ENCODE data around the gene CTIF. TPM values are rescaled to one million over a fixed set of nuclear protein-coding genes. Genes with fewer than 3 reads are reported as not detected.

Gene CTIF
- total RNA-seq, 5 donors from 2014 or later (not counting 1 experiment from before 2014, with no cell fraction given): 3.2 to 6.7 (median 4.7) TPM

- no peaks in the 10 kb centered on the region for H3K36me3 ChIP-seq (ENCODE audit: control insufficient read depth in 2 of 2, extremely low read depth in 1 of 2, insufficient read depth in 1 of 2, low read length in 1 of 2)
- POLR2A ChIA-PET: no interaction called here
- 91% methylated on average over 6 of the region's 8 CpGs for WGBS (ENCODE audit: insufficient coverage)
- peaks cover 0 to 12% of the 10 kb centered on the region in 2 experiments for H3K27me3 ChIP-seq (replicated peaks in 1 of 2; ENCODE audit: control insufficient read depth in 2 of 2, extremely low read depth in 1 of 2, insufficient read depth in 2 of 2, low read length in 1 of 2)
- ATAC-seq (replicated peaks in 1 of 4) (no peak), DNase-seq (no peak)
- CTCF ChIA-PET: no interaction called here
- no peaks in the 10 kb centered on the region for H3K4me1 ChIP-seq (ENCODE audit: control insufficient read depth in 1 of 2, extremely low read depth in 1 of 2, insufficient read depth in 2 of 2, low read length in 2 of 2)
- no peak overlapping the region for H3K27ac Mint-ChIP-seq
- H3K4me3 Mint-ChIP-seq: no peak overlapping the region
- no peaks in the 10 kb centered on the region for H3K36me3 Mint-ChIP-seq
- no peaks in the 10 kb centered on the region for H3K9me3 Mint-ChIP-seq
- H3K4me3 ChIP-seq (ENCODE audit: control insufficient read depth in 1 of 2, extremely low read depth in 1 of 2, low read length in 1 of 2): no peak overlapping the region
- no peaks in the 10 kb centered on the region for H3K4me1 Mint-ChIP-seq
- no peak overlapping the region for H3K27ac ChIP-seq (ENCODE audit: low read length)
- no peaks in the 10 kb centered on the region for H3K9me3 ChIP-seq
- no peaks in the 10 kb centered on the region for H3K27me3 Mint-ChIP-seq
Observed at GRCh38 chr18:48752928-48753327, 214.1 kb downstream of the CTIF start.

DNA sequence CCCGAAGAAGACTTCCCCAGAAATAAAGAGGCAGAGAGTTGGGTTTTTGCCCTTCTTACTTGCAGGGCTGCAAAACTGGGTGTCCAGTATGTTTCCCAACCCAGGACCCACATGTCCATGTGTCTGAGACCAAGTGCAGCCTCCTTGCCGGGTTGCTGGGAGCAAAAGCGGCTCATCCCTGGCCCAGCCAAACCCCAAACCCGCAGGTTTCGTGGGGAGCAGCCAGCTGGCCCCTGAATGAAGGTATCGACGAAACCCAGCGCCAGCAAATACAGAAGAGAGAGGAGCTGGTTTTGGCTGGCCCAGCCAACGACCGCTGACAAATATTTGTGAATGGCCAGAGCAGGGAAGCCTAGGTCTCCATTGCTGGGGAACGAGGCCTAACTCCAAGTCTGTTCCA lies 214.9 kb downstream of the CTIF start:
- no peaks in the 10 kb centered on the region for H3K36me3 Mint-ChIP-seq
- Histone ChIP-seq H3K4me1 (ENCODE audit: control insufficient read depth in 1 of 2, extremely low read depth in 1 of 2, insufficient read depth in 2 of 2, low read length in 2 of 2) (no peaks in the 10 kb centered on the region), H3K27ac (ENCODE audit: low read length) (no peak overlapping the region), H3K27me3 (replicated peaks in 1 of 2; ENCODE audit: control insufficient read depth in 2 of 2, extremely low read depth in 1 of 2, insufficient read depth in 2 of 2, low read length in 1 of 2) (peaks cover 0 to 8% of the 10 kb centered on the region in 2 experiments), H3K4me3 (ENCODE audit: control insufficient read depth in 1 of 2, extremely low read depth in 1 of 2, low read length in 1 of 2) (no peak overlapping the region), H3K36me3 (ENCODE audit: control insufficient read depth in 2 of 2, extremely low read depth in 1 of 2, insufficient read depth in 1 of 2, low read length in 1 of 2) (no peaks in the 10 kb centered on the region), H3K9me3 (no peaks in the 10 kb centered on the region)
- H3K27ac Mint-ChIP-seq: no peak overlapping the region
- H3K4me1 Mint-ChIP-seq: no peaks in the 10 kb centered on the region
- 91% methylated on average over 10 of the region's 11 CpGs for WGBS (ENCODE audit: insufficient coverage)
- H3K9me3 Mint-ChIP-seq: no peaks in the 10 kb centered on the region
- no peak for DNase-seq
- ChIA-PET CTCF (no interaction called here), POLR2A (no interaction called here)
- no peaks in the 10 kb centered on the region for H3K27me3 Mint-ChIP-seq
- H3K4me3 Mint-ChIP-seq: no peak overlapping the region
- no peak for ATAC-seq (replicated peaks in 1 of 4)

GRCh38 chr18:48754559-48754958 lies 215.7 kb downstream of the CTIF start:
- 91% methylated on average over 4 of the region's 5 CpGs for WGBS (ENCODE audit: insufficient coverage)
- Histone ChIP-seq H3K27ac (ENCODE audit: low read length) (no peak overlapping the region), H3K4me3 (ENCODE audit: control insufficient read depth in 1 of 2, extremely low read depth in 1 of 2, low read length in 1 of 2) (no peak overlapping the region), H3K4me1 (ENCODE audit: control insufficient read depth in 1 of 2, extremely low read depth in 1 of 2, insufficient read depth in 2 of 2, low read length in 2 of 2) (no peaks in the 10 kb centered on the region), H3K36me3 (ENCODE audit: control insufficient read depth in 2 of 2, extremely low read depth in 1 of 2, insufficient read depth in 1 of 2, low read length in 1 of 2) (no peaks in the 10 kb centered on the region), H3K9me3 (no peaks in the 10 kb centered on the region), H3K27me3 (replicated peaks in 1 of 2; ENCODE audit: control insufficient read depth in 2 of 2, extremely low read depth in 1 of 2, insufficient read depth in 2 of 2, low read length in 1 of 2) (peaks cover 0 to 8% of the 10 kb centered on the region in 2 experiments)
- no peak for DNase-seq
- ChIA-PET CTCF (no interaction called here), POLR2A (no interaction called here)
- Mint-ChIP-seq H3K27ac (no peak overlapping the region), H3K27me3 (no peaks in the 10 kb centered on the region), H3K4me3 (no peak overlapping the region), H3K36me3 (no peaks in the 10 kb centered on the region), H3K4me1 (no peaks in the 10 kb centered on the region), H3K9me3 (no peaks in the 10 kb centered on the region)
- ATAC-seq (replicated peaks in 1 of 4): no peak

- Histone ChIP-seq H3K4me1 (ENCODE audit: control insufficient read depth in 1 of 2, extremely low read depth in 1 of 2, insufficient read depth in 2 of 2, low read length in 2 of 2) (no peaks in the 10 kb centered on the region), H3K4me3 (ENCODE audit: control insufficient read depth in 1 of 2, extremely low read depth in 1 of 2, low read length in 1 of 2) (no peak overlapping the region), H3K36me3 (ENCODE audit: control insufficient read depth in 2 of 2, extremely low read depth in 1 of 2, insufficient read depth in 1 of 2, low read length in 1 of 2) (no peaks in the 10 kb centered on the region), H3K9me3 (no peaks in the 10 kb centered on the region), H3K27me3 (replicated peaks in 1 of 2; ENCODE audit: control insufficient read depth in 2 of 2, extremely low read depth in 1 of 2, insufficient read depth in 2 of 2, low read length in 1 of 2) (peaks cover 0 to 7% of the 10 kb centered on the region in 2 experiments), H3K27ac (ENCODE audit: low read length) (no peak overlapping the region)
- Mint-ChIP-seq H3K27me3 (no peaks in the 10 kb centered on the region), H3K4me1 (no peaks in the 10 kb centered on the region), H3K9me3 (no peaks in the 10 kb centered on the region), H3K27ac (no peak overlapping the region), H3K36me3 (no peaks in the 10 kb centered on the region), H3K4me3 (no peak overlapping the region)
- WGBS (ENCODE audit: insufficient coverage): 88% methylated on average over 4 of the region's 6 CpGs
- DNase-seq (no peak), ATAC-seq (replicated peaks in 1 of 4) (no peak)
- ChIA-PET POLR2A (no interaction called here), CTCF (no interaction called here)
Observed at GRCh38 chr18:48754993-48755473, 216.2 kb downstream of the CTIF start.

DNA sequence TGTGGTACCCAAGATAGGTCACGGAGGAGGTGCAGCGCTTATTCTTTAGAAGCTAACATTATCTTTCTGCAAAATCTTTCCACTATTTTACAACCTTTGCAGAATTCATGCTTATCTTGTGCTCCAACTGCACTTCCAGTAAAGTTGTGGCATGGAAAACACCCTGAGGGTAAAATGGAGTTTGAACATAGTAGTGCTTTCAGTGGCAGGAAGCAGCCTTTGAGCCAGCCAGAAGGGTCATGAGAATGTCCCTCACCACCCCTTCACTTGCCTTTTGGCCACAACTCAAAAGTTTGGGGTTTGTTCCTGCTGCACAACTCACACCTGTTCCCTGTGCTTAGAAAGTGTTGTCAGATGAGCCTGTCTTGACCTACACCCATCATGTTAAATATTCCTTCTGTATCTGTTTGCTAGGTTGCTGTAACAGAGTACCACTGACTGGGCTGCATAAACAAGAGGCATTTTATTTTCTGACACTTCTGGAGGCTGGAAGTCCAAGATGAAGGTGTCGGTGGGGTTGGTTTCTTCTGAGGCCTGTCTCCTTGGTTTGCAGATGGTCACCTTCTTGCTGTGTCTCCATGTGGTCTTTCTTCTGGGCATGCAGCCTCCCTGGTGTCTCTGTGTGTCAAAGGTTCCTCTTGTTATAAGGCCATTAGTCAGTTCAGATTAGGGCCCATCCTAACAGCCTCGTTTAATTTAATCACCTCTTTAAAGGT lies 217.8 kb downstream of the CTIF start:
- no peaks in the 10 kb centered on the region for H3K9me3 Mint-ChIP-seq
- no peaks in the 10 kb centered on the region for H3K27me3 Mint-ChIP-seq
- no peaks in the 10 kb centered on the region for H3K36me3 ChIP-seq (ENCODE audit: control insufficient read depth in 2 of 2, extremely low read depth in 1 of 2, insufficient read depth in 1 of 2, low read length in 1 of 2)
- ATAC-seq (replicated peaks in 1 of 4) (no peak), DNase-seq (no peak)
- H3K4me1 ChIP-seq (ENCODE audit: control insufficient read depth in 1 of 2, extremely low read depth in 1 of 2, insufficient read depth in 2 of 2, low read length in 2 of 2): no peaks in the 10 kb centered on the region
- ChIA-PET CTCF (no interaction called here), POLR2A (no interaction called here)
- WGBS (ENCODE audit: insufficient coverage): 100% methylated on average over 1 of the region's 4 CpGs
- H3K27ac ChIP-seq (ENCODE audit: low read length): no peak overlapping the region
- H3K4me1 Mint-ChIP-seq: no peaks in the 10 kb centered on the region
- H3K4me3 ChIP-seq (ENCODE audit: control insufficient read depth in 1 of 2, extremely low read depth in 1 of 2, low read length in 1 of 2): no peak overlapping the region
- no peaks in the 10 kb centered on the region for H3K36me3 Mint-ChIP-seq
- H3K4me3 Mint-ChIP-seq: no peak overlapping the region
- H3K9me3 ChIP-seq: no peaks in the 10 kb centered on the region
- peaks cover 0 to 2% of the 10 kb centered on the region in 2 experiments for H3K27me3 ChIP-seq (replicated peaks in 1 of 2; ENCODE audit: control insufficient read depth in 2 of 2, extremely low read depth in 1 of 2, insufficient read depth in 2 of 2, low read length in 1 of 2)
- no peak overlapping the region for H3K27ac Mint-ChIP-seq

DNA sequence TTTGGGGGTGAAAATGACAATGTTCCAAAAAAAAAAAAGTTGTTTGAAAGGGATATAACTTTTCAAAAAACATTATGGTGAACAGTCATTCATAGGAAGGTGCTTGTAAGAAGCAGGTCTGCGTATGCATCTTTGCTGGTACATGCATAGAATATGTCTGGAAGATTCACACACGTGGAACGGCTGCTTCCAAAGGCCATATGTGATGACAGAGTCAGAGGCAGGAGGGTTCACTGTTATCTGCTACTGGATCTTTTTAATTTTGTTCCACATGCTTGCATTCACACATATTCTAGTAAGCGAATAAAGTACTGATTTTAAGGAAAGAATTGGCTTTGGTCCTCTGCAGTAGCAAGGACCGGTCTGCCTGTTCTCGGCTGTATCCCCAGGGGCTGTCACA lies 218.5 kb downstream of the CTIF start:
- no peak overlapping the region for H3K27ac Mint-ChIP-seq

DNA sequence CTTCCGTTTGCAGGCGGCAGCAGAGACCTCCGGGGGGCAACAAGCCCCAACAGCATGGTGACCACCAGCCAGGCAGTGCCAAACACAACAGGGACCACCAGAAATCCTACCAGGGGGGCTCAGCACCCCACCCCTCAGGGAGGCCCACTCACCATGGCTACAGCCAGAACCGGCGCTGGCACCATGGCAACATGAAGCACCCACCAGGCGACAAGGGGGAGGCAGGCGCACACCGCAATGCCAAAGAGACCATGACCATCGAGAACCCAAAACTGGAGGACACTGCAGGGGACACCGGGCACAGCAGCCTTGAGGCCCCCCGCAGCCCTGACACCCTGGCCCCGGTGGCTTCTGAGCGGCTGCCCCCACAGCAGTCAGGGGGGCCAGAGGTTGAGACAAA lies 219.1 kb downstream of the CTIF start:
- Mint-ChIP-seq H3K36me3 (no peaks in the 10 kb centered on the region), H3K4me1 (no peaks in the 10 kb centered on the region), H3K27me3 (no peaks in the 10 kb centered on the region), H3K9me3 (no peaks in the 10 kb centered on the region), H3K4me3 (no peak overlapping the region), H3K27ac (no peak overlapping the region)
- DNase-seq: no peak
- Histone ChIP-seq H3K27ac (ENCODE audit: low read length) (no peak overlapping the region), H3K9me3 (no peaks in the 10 kb centered on the region), H3K36me3 (ENCODE audit: control insufficient read depth in 2 of 2, extremely low read depth in 1 of 2, insufficient read depth in 1 of 2, low read length in 1 of 2) (no peaks in the 10 kb centered on the region), H3K4me1 (ENCODE audit: control insufficient read depth in 1 of 2, extremely low read depth in 1 of 2, insufficient read depth in 2 of 2, low read length in 2 of 2) (no peaks in the 10 kb centered on the region), H3K4me3 (ENCODE audit: control insufficient read depth in 1 of 2, extremely low read depth in 1 of 2, low read length in 1 of 2) (no peak overlapping the region), H3K27me3 (replicated peaks in 1 of 2; ENCODE audit: control insufficient read depth in 2 of 2, extremely low read depth in 1 of 2, insufficient read depth in 2 of 2, low read length in 1 of 2) (no peaks in the 10 kb centered on the region)
- ATAC-seq (replicated peaks in 1 of 4): no peak
- WGBS (ENCODE audit: insufficient coverage): 93% methylated on average over 13 of the region's 13 CpGs
- POLR2A ChIA-PET: no interaction called here
- CTCF ChIA-PET: no interaction called here

More for the DNA sequence above, 218.5 kb downstream of the CTIF start:
- no peak for ATAC-seq (replicated peaks in 1 of 4)
- 96% methylated on average over 5 of the region's 6 CpGs for WGBS (ENCODE audit: insufficient coverage)
- Histone ChIP-seq H3K27me3 (replicated peaks in 1 of 2; ENCODE audit: control insufficient read depth in 2 of 2, extremely low read depth in 1 of 2, insufficient read depth in 2 of 2, low read length in 1 of 2) (peaks cover 0 to 2% of the 10 kb centered on the region in 2 experiments), H3K9me3 (no peaks in the 10 kb centered on the region), H3K4me3 (ENCODE audit: control insufficient read depth in 1 of 2, extremely low read depth in 1 of 2, low read length in 1 of 2) (no peak overlapping the region), H3K36me3 (ENCODE audit: control insufficient read depth in 2 of 2, extremely low read depth in 1 of 2, insufficient read depth in 1 of 2, low read length in 1 of 2) (no peaks in the 10 kb centered on the region), H3K4me1 (ENCODE audit: control insufficient read depth in 1 of 2, extremely low read depth in 1 of 2, insufficient read depth in 2 of 2, low read length in 2 of 2) (no peaks in the 10 kb centered on the region), H3K27ac (ENCODE audit: low read length) (no peak overlapping the region)
- H3K4me3 Mint-ChIP-seq: no peak overlapping the region
- no peaks in the 10 kb centered on the region for H3K9me3 Mint-ChIP-seq
- POLR2A ChIA-PET: no interaction called here
- no peaks in the 10 kb centered on the region for H3K27me3 Mint-ChIP-seq
- no peak for DNase-seq
- H3K36me3 Mint-ChIP-seq: no peaks in the 10 kb centered on the region
- CTCF ChIA-PET: no interaction called here
- no peaks in the 10 kb centered on the region for H3K4me1 Mint-ChIP-seq

Data from T-cell (primary cell).